ENCODE results near the gene ACOX2. TPM values are rescaled to one million over a fixed set of nuclear protein-coding genes. Genes with fewer than 3 reads are reported as not detected.

The ACOX2 gene
- total RNA-seq, 4 donors from 2014 or later, result 18.6 to 43.1 (median 36.1) TPM

- Histone ChIP-seq H3K27ac (no peak overlapping the region), H3K27me3 (no peaks in the 10 kb centered on the region), H3K9me3 (peaks cover 0 to 2% (median 0%) of the 10 kb centered on the region in 4 donors), H3K36me3 (peaks cover 0 to 34% (median 0%) of the 10 kb centered on the region in 3 donors), H3K4me1 (peaks cover 0 to 10% (median 0%) of the 10 kb centered on the region in 4 donors), H3K4me3 (no peak overlapping the region)
- WGBS, 2 donors, result 92 to 96% methylated on average over 8 of the region's 9 CpGs
- TF ChIP-seq CTCF (IDR thresholded peaks at IDR 0.05) (no peak), EP300 (IDR thresholded peaks at IDR 0.05) (no peak), POLR2A (IDR thresholded peaks at IDR 0.05) (no peak)
- DNase-seq (ENCODE audit: low spot score in 2 of 2), result no peak
Observed at GRCh38 chr3:58566398-58567250, 29.6 kb upstream of the ACOX2 start.

- no peaks in the 10 kb centered on the region for H3K27me3 ChIP-seq
- no peak overlapping the region for H3K4me3 ChIP-seq
- peaks cover 0 to 15% (median 0%) of the 10 kb centered on the region in 4 donors for H3K4me1 ChIP-seq
- 81 to 82% methylated on average over 11 to 12 of the region's 12 CpGs for WGBS, 2 donors
- peaks cover 0 to 34% (median 0%) of the 10 kb centered on the region in 3 donors for H3K36me3 ChIP-seq
- no peak for DNase-seq (ENCODE audit: low spot score in 2 of 2)
- no peak overlapping the region for H3K27ac ChIP-seq
- no peaks in the 10 kb centered on the region for H3K9me3 ChIP-seq
- TF ChIP-seq CTCF (IDR thresholded peaks at IDR 0.05) (no peak), EP300 (IDR thresholded peaks at IDR 0.05) (no peak), POLR2A (IDR thresholded peaks at IDR 0.05) (no peak)
Observed at GRCh38 chr3:58565621-58566397, 28.8 kb upstream of the ACOX2 start.

- no peak overlapping the region for H3K27ac ChIP-seq
- no peak for DNase-seq (ENCODE audit: low spot score in 2 of 2)
- H3K9me3 ChIP-seq, result no peaks in the 10 kb centered on the region
- H3K27me3 ChIP-seq, result no peaks in the 10 kb centered on the region
- H3K36me3 ChIP-seq, result peaks cover 0 to 34% (median 0%) of the 10 kb centered on the region in 3 donors
- TF ChIP-seq CTCF (IDR thresholded peaks at IDR 0.05), result no peak
- TF ChIP-seq EP300 (IDR thresholded peaks at IDR 0.05), result no peak
- no peak for TF ChIP-seq POLR2A (IDR thresholded peaks at IDR 0.05)
- WGBS, 2 donors, result 74% methylated on average over 13 of the region's 13 CpGs
- H3K4me3 ChIP-seq, result no peak overlapping the region
- peaks cover 0 to 16% (median 0%) of the 10 kb centered on the region in 4 donors for H3K4me1 ChIP-seq
Observed at GRCh38 chr3:58564456-58565160, 27.6 kb upstream of the ACOX2 start.

GRCh38 chr3:58564054-58564453 is 27.1 kb upstream of the ACOX2 start:
- WGBS, 2 donors, result 82 to 87% methylated on average over 1 of the region's 1 CpG
- TF ChIP-seq EP300 (IDR thresholded peaks at IDR 0.05), result no peak
- no peak for TF ChIP-seq POLR2A (IDR thresholded peaks at IDR 0.05)
- TF ChIP-seq CTCF (IDR thresholded peaks at IDR 0.05), result no peak
- no peak for DNase-seq (ENCODE audit: low spot score in 2 of 2)
- H3K4me1 ChIP-seq, result peaks cover 0 to 15% (median 0%) of the 10 kb centered on the region in 4 donors
- no peak overlapping the region for H3K4me3 ChIP-seq
- no peak overlapping the region for H3K27ac ChIP-seq
- H3K36me3 ChIP-seq, result peaks cover 0 to 34% (median 0%) of the 10 kb centered on the region in 3 donors
- no peaks in the 10 kb centered on the region for H3K9me3 ChIP-seq
- H3K27me3 ChIP-seq, result no peaks in the 10 kb centered on the region
